Gastrocnemius medialis (tissue), 4 donors: ENCODE results near the gene GARIN1A.
"Not testable (repeated sequence)": the region's sequence is repeated elsewhere in the genome, so short reads cannot be mapped to it uniquely, and the experiment has no call there.

Experiments used
- POLR2A ChIP-seq, 2 donors: fragments of 450-650 bp; IDR thresholded peaks; one replicate each; pipeline ENCODE4 v1.6.1; 2017; ENCODE audit warnings: antibody characterized with exemption in 2 of 2, mild to moderate bottlenecking in 2 of 2, moderate library complexity in 2 of 2
- TF ChIP-seq, protein P1 (sequence below), 5 experiments: fragments of 450-650 bp in 3 of 5; fragments of 200-600 bp in 2 of 5; sonication (generic) in 2 of 5; IDR thresholded peaks in 4 of 5; conservative IDR thresholded peaks in 1 of 5; 1 replicate in 4 of 5; 2 replicates in 1 of 5; pipeline ENCODE4 v1.5.1; 2016 to 2019; ENCODE audit warnings: antibody characterized with exemption in 5 of 5, mild to moderate bottlenecking in 3 of 5, moderate library complexity in 3 of 5

GRCh38 chr7:128654080-128654479 lies 18.0 kb upstream of the GARIN1A start:
- TF ChIP-seq, protein P1, sequence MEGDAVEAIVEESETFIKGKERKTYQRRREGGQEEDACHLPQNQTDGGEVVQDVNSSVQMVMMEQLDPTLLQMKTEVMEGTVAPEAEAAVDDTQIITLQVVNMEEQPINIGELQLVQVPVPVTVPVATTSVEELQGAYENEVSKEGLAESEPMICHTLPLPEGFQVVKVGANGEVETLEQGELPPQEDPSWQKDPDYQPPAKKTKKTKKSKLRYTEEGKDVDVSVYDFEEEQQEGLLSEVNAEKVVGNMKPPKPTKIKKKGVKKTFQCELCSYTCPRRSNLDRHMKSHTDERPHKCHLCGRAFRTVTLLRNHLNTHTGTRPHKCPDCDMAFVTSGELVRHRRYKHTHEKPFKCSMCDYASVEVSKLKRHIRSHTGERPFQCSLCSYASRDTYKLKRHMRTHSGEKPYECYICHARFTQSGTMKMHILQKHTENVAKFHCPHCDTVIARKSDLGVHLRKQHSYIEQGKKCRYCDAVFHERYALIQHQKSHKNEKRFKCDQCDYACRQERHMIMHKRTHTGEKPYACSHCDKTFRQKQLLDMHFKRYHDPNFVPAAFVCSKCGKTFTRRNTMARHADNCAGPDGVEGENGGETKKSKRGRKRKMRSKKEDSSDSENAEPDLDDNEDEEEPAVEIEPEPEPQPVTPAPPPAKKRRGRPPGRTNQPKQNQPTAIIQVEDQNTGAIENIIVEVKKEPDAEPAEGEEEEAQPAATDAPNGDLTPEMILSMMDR (IDR thresholded peaks at IDR 0.05 in 4 of 5, conservative IDR thresholded peaks at IDR 0.05 in 1 of 5): not testable (repeated sequence)
- not testable (repeated sequence) for TF ChIP-seq POLR2A (IDR thresholded peaks at IDR 0.05)
